NCI-H526 treated with DMSO at 0.1 percent for 48 hours (cell line): ENCODE results near the gene APP.
"Not testable (repeated sequence)": the region's sequence is repeated elsewhere in the genome, so short reads cannot be mapped to it uniquely, and the experiment has no call there.

ENCODE experiments used
- DNase-seq: peaks from one replicate; lab custom pipeline; 2025; lab: John Stamatoyannopoulos, UW

APP gene

DNA sequence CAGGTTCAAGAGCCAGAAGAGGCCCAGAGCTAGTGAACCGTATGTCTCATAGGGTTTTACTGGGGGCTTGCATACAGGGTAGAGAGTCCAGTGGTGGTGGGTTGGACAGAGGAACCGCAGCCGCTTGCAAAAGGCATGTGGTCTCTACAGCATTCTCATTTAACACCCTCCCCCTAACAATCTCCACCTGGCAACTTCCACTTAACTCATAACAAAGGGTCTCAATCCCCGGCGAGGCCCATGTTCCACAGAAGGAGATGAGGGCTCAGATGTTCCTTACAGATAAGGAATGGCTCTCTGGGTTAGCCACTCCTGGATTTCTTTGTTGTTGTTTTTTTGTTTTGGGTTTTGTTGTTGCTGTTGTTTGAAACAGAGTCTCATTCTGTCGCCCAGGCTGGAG, 106.1 kb downstream of the APP start:
- DNase-seq: no peak

DNA sequence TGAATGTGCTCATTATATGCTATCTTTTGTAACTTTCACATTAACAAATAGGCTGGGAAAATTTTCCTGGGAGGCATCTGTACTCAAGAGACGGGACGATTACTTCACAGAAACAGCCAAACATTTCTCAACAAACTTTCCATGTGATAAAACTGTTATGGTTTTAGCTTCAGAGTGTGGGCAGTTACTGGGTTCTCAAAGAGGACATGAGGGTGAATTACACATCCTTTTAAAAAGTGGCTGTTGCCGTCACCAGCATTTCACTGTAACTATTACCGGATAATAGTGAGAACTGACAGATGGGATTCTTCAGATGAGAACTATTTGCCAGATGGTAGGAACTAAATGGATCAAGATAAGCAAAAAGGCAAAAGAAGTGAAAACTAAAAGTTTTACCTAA, 109.1 kb downstream of the APP start:
- DNase-seq: no peak

DNA sequence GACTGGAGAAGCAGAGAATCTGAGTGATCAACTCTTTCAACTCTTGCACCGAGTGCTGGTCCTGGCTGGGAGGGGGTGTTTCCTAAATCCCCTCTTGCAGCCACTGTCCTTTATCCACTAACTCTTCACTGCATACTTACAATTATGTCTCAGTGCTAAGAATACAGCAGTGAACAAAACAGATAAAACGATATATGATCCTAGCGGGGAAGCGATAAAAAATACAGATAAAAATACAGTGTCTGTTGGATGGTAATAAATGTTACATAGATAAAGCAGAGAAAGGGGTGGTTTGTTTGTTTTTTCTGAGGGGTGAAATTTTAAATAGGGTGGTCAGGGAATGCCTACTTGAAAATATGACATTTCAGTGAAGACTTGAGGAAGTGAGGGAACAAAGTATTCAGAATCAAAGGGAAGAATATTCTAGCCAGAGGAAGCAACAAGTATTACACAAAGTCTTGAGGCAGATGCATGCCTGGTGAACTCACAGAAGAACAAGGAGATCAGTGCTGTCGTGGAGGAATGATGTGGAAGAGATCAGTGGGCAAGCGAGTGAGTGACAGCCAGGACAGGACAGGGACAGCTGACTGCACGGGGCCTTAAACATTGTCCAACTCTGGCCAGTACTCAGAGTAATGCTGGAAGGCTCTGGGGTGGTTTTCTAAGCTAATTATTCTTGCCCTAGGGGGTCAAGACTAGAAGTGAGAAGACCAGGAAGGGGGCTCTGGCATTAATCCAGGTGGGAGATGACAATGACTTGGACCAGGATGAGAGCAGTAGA, 110.0 kb downstream of the APP start:
- no peak for DNase-seq

DNA sequence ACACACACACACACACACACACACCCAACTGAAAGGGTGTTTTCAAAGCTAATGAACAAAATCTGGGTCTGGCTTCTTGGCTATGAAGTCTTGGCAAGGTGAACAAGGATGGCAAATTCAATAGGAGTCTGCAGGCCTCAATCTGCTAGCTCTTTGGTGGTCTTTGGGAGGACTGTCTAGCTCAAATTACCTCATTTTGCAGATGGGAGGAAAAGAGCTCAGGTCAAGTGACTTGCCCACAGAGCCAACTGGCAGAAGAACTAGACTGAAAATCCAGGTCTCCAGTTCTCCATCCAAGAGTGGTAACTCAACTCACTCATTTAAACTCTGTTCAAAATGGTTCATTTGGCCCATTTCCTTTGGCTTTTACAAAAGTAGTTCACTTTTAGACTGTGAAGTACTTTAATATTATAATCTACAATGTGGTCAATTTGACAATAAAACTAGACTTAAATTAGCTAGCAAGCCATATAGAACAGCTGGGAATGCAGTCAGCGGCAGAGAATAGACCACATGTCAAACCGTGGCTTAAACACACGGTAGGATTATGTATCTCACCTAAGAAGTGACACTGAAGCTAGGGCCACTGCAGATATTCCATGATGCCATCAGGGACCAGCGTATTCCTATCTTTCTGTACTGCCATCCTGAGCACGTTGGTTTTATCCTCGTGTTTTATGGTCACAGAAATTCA, 112.9 kb downstream of the APP start:
- no peak for DNase-seq

DNA sequence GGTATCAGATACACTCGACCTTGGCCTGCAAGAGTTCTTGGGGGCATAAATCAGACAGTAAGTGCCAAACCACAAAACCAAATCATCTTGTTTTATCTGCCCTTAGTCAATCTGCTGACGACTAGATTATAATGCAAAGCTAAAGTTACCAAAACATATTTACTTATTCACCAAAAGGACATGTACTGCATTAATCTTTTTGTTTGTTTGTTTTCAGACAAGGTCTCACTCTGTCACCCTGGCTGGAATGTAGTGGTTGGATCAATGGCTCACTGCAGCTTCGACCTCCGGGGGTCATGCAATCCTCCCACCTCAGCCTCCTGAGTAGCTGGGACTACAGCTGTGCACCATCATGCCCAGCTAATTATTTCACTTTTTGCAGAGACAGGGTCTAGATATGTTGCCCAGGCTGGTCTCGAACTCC, 114.7 kb downstream of the APP start:
- DNase-seq: no peak

DNA sequence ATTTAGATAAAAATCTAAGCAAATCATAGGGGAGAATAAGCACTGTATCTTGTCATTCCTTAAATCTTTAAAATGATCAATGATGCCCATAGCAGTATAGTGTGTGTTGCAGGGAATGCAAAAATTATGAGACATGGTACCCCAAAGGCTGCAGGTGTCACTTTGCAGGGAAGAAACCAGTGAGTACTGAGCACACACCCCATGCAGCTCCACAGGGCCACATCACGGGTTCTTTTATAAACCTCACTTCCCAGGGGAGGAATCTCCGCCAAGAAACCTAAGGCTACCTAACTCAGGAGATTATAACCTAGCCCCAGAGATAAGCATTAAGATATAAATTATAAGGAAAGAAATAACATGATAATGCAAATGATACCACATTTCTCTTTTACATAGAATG, 115.6 kb downstream of the APP start:
- DNase-seq: no peak

DNA sequence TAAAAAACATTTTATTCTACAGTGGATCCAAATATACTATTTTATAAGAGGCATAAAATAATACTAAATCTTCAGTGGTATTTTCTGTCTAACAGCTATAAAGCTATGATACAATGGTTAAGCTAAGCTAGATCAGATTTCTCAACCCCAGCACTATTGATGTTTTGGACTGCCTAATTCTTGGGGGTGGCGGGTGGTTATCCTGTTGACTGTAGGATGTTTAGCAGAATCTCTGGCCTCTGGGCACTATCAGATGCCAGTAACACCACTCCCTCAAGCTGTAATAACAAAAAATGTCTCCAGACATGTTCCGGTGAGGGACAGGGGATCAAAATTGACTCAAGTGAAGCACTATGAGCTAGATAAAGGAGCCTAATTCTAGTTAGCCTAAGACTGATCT, 118.5 kb downstream of the APP start:
- DNase-seq: no peak

DNA sequence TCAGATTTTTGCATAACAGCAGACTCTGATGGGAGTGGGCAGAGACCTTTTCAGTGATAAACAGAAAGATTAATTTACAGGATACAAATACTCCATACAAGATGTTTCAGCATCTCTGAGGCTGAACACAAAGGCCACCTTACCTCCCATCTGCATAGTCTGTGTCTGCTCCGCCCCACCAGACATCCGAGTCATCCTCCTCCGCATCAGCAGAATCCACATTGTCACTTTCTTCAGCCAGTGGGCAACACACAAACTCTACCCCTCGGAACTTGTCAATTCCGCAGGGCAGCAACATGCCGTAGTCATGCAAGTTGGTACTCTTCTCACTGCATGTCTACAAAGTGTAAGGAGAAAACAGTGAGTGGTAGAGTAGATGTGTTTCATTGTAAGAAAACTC, 119.7 kb downstream of the APP start:
- DNase-seq: no peak

DNA sequence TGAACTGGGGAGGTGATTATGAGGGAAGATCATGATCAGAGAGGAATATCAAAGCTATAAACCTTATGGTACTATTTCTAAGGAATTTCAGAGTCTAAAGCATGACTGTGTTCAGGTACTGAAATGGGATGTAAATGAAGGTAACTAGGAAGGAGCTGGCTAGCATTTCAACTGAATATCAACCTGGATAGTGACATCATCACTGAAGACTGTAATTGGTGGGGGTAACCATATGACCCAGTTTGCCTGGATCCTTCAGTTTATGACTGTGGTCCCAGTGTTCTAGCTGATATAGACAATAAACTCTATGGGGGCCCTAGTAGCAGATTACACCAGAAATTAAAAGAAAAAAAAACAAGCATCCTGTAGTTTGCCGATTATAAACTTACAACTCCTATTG, 120.8 kb downstream of the APP start:
- no peak for DNase-seq

DNA sequence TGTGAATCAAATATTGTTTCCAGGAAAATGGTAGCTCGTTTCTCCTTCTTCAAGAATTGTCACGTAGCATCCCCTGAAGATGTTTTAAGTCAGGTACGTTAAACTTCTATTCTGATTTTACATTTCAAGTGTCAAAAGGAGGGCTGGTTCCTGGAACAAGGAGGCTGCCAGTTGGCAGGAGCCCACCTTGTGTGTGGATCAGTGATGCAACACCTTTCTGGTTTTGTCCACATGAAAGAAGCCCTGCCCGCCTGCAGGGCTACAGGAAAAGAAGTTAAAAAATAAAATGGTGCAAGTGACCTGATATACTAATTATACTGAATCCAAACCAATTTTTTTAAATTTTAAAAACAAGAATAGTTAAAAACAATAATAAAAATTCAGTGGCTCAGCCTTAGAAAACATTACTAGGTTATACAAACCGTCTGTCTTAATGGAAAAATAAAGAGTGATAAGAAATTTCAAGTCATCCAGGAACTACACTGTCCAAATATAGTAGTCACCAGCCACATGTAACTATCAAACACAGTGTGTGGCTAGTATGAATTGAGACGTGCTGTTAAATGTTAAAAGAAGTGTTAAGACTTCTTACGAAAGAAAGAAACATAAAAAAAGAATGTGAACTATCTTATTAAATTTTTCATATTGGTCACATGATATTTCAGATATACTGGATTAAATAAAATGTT, 123.1 kb downstream of the APP start:
- no peak for DNase-seq

DNA sequence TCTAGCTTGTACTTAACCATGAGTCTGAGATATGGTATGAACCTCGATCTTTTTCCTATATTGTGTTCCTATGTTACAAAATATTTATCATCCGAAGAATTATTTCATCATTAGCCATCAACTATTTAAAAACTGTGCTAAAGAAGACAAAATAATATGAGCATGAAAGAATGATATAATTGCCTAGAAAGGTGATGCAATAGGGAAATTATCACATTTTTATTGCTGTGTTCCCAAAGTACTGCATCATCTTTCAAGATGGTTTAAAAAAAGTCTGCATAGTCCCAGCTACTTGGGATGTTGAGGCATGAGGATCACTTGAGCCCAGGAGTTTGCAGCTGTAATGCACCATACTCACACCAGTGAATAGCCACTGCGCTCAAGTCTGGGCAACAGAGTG, 126.7 kb downstream of the APP start:
- DNase-seq: no peak

DNA sequence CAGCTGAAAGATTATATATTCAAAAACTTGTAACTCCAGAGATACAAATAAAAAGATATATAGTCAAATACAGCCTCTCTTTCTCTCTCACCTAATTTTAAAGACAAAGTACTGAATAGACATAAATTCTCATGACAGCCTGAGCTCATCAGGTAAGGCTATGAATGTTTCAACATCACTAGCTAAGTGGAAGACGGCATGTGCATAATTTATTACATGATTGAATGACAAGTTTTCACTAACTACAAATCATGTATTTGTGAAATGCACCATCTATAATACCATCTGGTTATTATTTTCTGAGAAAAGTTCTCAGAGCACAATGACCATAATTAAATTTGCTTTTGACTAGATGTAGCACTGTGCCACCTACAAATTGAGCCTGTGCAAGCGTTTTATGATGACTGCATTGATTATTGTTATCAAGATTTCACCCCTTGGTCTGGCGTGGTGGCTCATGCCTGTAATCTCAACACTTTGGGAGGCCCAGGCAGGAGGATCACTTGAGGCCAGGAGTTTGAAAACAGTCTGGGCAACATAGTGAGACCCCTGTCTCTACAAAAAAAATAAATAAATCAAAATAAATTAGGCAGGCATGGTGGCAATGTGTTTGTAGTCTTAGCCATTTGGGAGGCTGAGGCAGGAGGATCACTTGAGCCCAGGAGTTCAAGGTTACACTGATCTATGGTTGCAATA, 128.2 kb downstream of the APP start:
- DNase-seq: peak; percentile 4

DNA sequence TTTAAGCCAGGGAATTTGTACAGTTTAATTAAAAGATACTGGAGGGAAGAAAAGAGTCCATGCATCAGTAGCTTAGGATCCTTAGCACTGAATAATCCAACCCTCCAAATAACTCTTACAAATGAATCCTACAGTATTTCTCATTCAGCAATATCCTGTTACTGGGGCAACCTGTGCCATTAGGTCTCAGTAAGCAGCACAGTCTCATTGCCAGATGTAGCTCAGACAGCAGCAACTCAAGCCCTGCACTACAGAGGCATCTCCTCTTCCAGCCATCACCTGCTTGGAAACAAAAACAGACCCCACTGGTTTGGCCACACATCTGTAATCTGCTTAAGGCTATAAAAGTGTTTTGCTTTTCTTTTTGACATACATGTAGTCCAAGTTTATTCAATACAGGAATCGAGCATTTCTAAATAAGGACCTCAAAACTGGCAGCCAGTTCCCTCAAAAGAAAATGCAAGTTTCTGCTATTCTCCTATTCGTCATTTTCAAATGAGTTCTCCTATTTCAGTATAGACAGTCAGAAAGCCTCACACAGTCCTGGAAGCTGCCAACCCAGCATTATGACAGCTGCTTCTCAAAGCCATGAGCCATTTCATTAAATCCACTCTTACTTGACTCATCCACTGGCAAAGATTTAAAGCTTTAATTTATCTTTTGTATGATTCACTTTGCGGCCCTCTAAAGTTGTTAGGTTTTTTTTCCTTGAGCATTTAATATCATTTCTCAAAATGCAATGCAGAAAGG, 129.0 kb downstream of the APP start:
- DNase-seq: no peak

DNA sequence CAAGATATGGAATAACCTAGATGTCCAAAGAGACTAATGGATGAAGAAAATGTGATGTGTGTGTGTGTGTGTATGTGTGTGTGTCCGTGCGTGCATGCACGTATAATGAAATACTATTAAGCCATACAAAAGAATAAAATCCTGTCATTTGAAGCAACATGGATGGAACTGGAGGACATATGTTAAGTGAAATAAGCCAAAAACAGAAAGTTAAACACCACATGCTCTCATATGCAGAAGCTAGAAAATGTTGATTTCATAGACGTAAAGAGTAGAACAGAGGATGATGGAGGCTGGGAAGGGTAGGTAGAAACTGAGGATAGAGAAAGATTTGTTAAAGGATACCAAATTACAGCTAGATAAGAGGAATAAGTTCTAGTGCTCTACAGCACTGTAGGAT, 133.7 kb downstream of the APP start:
- no peak for DNase-seq

DNA sequence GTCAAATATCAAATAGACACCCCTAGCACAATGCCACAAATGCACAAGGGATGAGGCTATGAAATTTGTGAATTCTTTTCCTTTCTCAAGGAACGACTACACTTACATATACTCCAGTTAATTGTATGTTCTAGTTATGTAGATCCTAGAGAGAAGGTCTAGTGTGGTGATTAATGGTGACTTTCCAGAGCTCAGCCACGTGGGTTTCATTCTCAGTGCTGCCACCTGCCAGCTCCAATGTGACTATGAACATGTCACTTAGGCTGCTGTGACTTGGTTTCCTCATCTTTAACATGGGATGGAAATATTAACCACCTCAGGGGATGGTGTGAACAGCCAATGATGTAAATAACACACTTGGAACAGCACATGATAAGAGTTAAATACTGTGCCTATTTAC, 138.3 kb downstream of the APP start:
- DNase-seq: no peak

DNA sequence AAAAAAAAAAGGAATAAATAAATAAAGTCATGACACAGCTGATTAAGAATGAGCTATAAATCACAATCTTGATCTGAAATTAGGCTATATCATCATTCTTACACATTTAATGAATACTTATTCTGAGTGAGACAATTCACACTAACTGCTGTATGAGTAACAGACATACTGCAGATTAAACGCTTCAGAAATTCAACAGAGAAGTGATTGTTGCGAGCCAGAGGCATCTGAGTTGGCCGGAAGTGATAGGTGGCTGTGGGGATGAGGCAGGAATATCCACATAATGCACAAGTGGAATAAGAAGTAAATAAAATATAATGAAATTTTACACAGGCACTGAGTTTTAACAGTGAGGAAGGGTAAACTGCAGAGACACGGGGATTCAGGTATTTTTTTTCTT, 142.4 kb downstream of the APP start:
- no peak for DNase-seq

DNA sequence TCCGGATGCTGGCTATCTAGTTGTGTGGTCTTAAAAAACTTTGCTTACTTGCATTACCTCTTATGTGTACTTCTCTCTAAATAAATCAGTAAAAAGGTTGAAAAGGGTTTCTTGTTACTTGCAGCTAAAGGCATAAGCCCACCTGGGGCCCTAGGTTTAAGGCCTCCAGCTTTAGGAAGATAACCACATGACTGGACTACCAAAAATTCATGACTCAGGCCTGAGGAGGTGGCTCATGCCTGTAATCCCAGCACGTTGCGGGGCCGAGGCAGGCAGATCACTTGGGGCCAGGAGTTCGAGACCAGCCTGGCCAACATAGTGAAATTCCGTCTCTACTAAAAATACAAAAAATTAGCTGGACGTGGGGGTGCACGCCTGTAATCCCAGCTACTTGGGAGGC, 142.9 kb downstream of the APP start:
- no peak for DNase-seq

DNA sequence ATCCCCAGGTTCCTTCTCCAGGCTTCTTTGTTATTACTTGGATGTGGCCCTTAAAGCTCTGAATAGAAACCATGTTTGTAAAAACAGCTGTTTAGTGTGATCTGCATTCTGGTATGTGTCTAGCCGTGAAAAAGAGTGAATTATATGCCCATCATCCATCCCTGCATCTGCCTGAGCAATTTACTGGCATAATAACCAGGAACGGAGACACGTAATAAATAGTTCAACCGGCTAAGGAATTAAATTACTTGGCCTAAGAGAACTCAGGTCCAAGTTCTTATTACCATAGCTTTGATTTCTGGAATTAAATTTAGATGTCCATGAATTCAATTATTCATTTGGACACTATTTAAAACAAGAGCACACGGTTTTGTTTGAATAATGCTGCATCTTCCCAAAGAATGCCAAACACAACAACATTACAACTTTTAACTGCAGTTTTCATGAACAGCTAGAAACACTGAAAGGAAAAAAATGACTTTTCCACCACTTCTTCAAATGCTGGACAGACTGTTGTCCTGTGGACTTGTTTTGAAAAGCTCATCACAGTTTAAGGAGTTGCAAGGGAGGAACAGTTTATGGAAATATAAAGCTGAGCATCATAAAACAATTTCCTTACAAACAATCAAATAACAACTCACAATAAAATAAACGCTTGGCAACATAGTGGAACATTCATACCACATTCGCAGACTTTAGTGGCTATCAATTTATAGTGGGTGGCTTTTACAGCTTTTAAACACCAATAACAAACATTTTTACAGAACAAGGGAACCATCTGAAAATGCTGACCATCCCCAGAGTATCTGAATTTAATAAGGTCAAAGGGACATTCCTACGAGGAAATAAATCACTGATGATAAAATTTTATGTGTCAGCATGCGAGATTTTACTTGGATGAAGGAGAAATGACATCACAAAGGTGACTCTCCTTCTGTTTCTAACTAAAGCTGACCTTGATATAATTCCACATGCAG, 144.7 kb downstream of the APP start:
- DNase-seq: no peak

DNA sequence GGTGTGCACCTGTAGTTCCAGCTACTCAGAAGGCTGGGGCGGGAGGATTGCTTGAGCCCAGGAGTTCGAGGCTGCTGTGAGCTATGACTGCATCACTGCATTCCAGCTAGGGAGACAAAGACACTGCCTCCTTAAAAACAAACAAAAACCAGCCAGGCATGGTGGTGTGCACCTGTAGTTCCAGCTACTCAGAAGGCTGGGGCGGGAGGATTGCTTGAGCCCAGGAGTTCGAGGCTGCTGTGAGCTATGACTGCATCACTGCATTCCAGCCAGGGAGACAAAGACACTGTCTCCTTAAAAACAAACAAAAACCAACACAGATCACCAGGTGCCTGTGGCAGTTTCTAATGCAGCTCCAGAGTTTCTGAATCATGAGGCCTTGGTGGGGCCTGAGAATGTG, 147.2 kb downstream of the APP start:
- DNase-seq: not testable (repeated sequence)

DNA sequence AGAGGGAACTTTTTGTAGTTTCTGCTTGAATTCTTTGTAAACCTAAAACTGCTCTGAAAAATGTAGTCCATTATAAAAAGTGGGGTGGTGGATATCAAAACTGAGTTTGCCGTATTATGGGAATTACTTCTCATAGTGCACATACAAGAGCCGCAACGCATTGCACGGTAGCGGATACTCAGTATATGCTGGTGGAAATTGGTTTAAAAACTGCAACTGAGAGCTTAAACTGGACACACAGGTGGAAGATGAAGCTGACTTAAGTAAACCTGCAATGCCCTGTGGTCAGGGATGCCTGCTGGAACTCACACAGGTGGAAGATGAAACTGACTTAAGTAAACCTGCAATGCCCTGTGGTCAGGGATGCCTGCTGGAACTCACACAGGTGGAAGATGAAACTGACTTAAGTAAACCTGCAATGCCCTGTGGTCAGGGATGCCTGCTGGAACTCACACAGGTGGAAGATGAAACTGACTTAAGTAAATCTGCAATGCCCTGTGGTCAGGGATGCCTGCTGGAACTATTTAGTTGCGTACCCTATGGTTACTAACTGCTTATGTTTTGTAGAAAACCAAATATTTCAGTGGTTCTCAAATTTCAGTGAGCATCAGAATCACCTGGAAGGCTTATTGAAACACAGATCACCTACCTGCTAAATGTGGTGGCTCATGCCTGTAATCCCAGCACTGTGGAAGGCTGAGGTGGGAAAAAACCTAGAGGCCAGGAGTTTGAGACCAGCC, 147.8 kb downstream of the APP start:
- not testable (repeated sequence) for DNase-seq
